G401.6 (cell line): ENCODE results near the gene ZFYVE19.

Experiments
- FAIRE-seq: peaks from 2 replicates; lab custom pipeline; 2012; peaks lifted over from hg19 to GRCh38; lab: Jason Lieb, UNC

ZFYVE19 gene

GRCh38 chr15:40815042-40815698 is 8.3 kb downstream of the ZFYVE19 start:
- FAIRE-seq: no peak

- no peak for FAIRE-seq
Measured at GRCh38 chr15:40819048-40819447, 12.2 kb downstream of the ZFYVE19 start.

GRCh38 chr15:40821195-40821594 is 14.3 kb downstream of the ZFYVE19 start:
- no peak for FAIRE-seq

GRCh38 chr15:40823572-40824343 is 16.9 kb downstream of the ZFYVE19 start:
- no peak for FAIRE-seq

- FAIRE-seq: no peak
Measured at GRCh38 chr15:40825661-40826422, 19.0 kb downstream of the ZFYVE19 start.

GRCh38 chr15:40826423-40827075 is 19.7 kb downstream of the ZFYVE19 start:
- FAIRE-seq: no peak

- no peak for FAIRE-seq
Measured at GRCh38 chr15:40828447-40829036, 21.7 kb downstream of the ZFYVE19 start, which contains the start of gene PPP1R14D. Gene PPP1R14D, minus strand, starts transcription at chr15:40828708. Its CDS starts 67 bp downstream, at chr15:40828641.

GRCh38 chr15:40829115-40829514 is 22.2 kb downstream of the ZFYVE19 start:
- FAIRE-seq: no peak

GRCh38 chr15:40830884-40831283 is 24.0 kb downstream of the ZFYVE19 start:
- FAIRE-seq: no peak

- FAIRE-seq: no peak
Measured at GRCh38 chr15:40831861-40832260, 25.0 kb downstream of the ZFYVE19 start.

GRCh38 chr15:40832903-40833302 is 26.0 kb downstream of the ZFYVE19 start:
- no peak for FAIRE-seq

GRCh38 chr15:40836020-40836419 is 29.1 kb downstream of the ZFYVE19 start:
- FAIRE-seq: no peak

GRCh38 chr15:40838756-40839155 is 31.9 kb downstream of the ZFYVE19 start:
- no peak for FAIRE-seq

GRCh38 chr15:40841741-40842140 is 34.9 kb downstream of the ZFYVE19 start:
- FAIRE-seq: no peak

GRCh38 chr15:40843261-40843884 is 36.5 kb downstream of the ZFYVE19 start:
- no peak for FAIRE-seq

GRCh38 chr15:40843885-40844695 is 37.2 kb downstream of the ZFYVE19 start, which contains the start of gene SPINT1:
Gene SPINT1, plus strand, starts transcription at chr15:40844048. Its CDS starts 507 bp downstream, at chr15:40844555.
- no peak for FAIRE-seq

- FAIRE-seq: no peak
Measured at GRCh38 chr15:40844696-40845030, 37.8 kb downstream of the ZFYVE19 start.

- no peak for FAIRE-seq
Measured at GRCh38 chr15:40845036-40845435, 38.1 kb downstream of the ZFYVE19 start.

GRCh38 chr15:40845511-40846284 is 38.8 kb downstream of the ZFYVE19 start:
- no peak for FAIRE-seq

- no peak for FAIRE-seq
Measured at GRCh38 chr15:40846841-40847222, 39.9 kb downstream of the ZFYVE19 start.
